ENCODE results near the gene CRYBG1. TPM values are rescaled to one million over a fixed set of nuclear protein-coding genes. Genes with fewer than 3 reads are reported as not detected.

Gene CRYBG1
- total and polyA plus RNA-seq, 2 experiments from 2014 or later: 3.2 to 10.0 TPM

- DNase-seq (ENCODE audit: low spot score): no peak
- Histone ChIP-seq H3K9me2 (replicated peaks; ENCODE audit: insufficient read depth) (no peaks in the 10 kb centered on the region), H3K9me3 (ENCODE audit: low read depth) (no peaks in the 10 kb centered on the region), H3K36me3 (replicated peaks; ENCODE audit: insufficient read depth, low read depth) (no peaks in the 10 kb centered on the region), H3K4me3 (no peak overlapping the region), H3K79me2 (no peaks in the 10 kb centered on the region), H3K4me1 (ENCODE audit: insufficient read depth) (no peaks in the 10 kb centered on the region), H3K27ac (no peak overlapping the region), H3K27me3 (no peaks in the 10 kb centered on the region), H3K4me2 (no peak overlapping the region), H4K20me1 (ENCODE audit: insufficient read depth, poor library complexity, severe bottlenecking) (no peaks in the 10 kb centered on the region), H2AFZ (no peak overlapping the region)
- WGBS (ENCODE audit: low lambda C conversion rate, missing lambda C conversion rate): 73% methylated on average over 1 of the region's 1 CpG
- TF ChIP-seq EZH2phosphoT487 (IDR thresholded peaks at IDR 0.05; ENCODE audit: low read depth, severe bottlenecking, unreplicated experiment): no peak
These were observed 113.3 kb downstream of the CRYBG1 start for GRCh38 chr6:106473812-106474211.

DNA sequence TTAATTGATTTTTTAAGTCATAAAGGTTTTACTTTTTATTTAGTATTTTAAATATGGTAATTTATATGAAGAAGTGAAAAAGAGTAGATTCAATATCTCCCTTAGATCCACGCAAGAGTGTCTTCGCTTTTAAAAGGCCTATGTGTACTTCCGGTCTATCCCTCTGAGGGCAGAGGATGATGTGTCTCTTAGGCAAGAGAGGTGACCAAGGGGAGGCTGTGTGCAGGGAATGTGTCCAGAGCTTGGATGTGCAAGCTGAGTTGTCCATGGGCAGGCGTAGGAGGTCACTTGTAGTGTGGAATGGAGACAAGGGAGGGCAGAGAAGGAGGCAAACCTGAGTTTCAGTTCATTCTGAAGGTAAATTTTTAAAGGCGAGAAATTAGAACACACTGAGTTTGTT lies 113.9 kb downstream of the CRYBG1 start:
- no peaks in the 10 kb centered on the region for H3K9me3 ChIP-seq (ENCODE audit: low read depth)
- H4K20me1 ChIP-seq (ENCODE audit: insufficient read depth, poor library complexity, severe bottlenecking): no peaks in the 10 kb centered on the region
- H3K4me3 ChIP-seq: no peak overlapping the region
- WGBS (ENCODE audit: low lambda C conversion rate, missing lambda C conversion rate): 97% methylated on average over 5 of the region's 5 CpGs
- no peak for TF ChIP-seq EZH2phosphoT487 (IDR thresholded peaks at IDR 0.05; ENCODE audit: low read depth, severe bottlenecking, unreplicated experiment)
- TF ChIP-seq, protein P1, sequence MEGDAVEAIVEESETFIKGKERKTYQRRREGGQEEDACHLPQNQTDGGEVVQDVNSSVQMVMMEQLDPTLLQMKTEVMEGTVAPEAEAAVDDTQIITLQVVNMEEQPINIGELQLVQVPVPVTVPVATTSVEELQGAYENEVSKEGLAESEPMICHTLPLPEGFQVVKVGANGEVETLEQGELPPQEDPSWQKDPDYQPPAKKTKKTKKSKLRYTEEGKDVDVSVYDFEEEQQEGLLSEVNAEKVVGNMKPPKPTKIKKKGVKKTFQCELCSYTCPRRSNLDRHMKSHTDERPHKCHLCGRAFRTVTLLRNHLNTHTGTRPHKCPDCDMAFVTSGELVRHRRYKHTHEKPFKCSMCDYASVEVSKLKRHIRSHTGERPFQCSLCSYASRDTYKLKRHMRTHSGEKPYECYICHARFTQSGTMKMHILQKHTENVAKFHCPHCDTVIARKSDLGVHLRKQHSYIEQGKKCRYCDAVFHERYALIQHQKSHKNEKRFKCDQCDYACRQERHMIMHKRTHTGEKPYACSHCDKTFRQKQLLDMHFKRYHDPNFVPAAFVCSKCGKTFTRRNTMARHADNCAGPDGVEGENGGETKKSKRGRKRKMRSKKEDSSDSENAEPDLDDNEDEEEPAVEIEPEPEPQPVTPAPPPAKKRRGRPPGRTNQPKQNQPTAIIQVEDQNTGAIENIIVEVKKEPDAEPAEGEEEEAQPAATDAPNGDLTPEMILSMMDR (IDR thresholded peaks at IDR 0.05; ENCODE audit: poor library complexity): no peak
- TF ChIP-seq EZH2 (IDR thresholded peaks at IDR 0.05; ENCODE audit: borderline replicate concordance): no peak
- H2AFZ ChIP-seq: no peak overlapping the region
- no peak for DNase-seq (ENCODE audit: low spot score)
- no peak overlapping the region for H3K4me2 ChIP-seq
- H3K9me2 ChIP-seq (replicated peaks; ENCODE audit: insufficient read depth): no peaks in the 10 kb centered on the region
- H3K4me1 ChIP-seq (ENCODE audit: insufficient read depth): no peaks in the 10 kb centered on the region
- no peaks in the 10 kb centered on the region for H3K36me3 ChIP-seq (replicated peaks; ENCODE audit: insufficient read depth, low read depth)
- H3K27me3 ChIP-seq: no peaks in the 10 kb centered on the region
- no peaks in the 10 kb centered on the region for H3K79me2 ChIP-seq
- no peak overlapping the region for H3K27ac ChIP-seq

GRCh38 chr6:106475284-106475683 lies 114.8 kb downstream of the CRYBG1 start:
- Histone ChIP-seq H3K27me3 (no peaks in the 10 kb centered on the region), H3K79me2 (no peaks in the 10 kb centered on the region), H3K27ac (no peak overlapping the region), H3K9me2 (replicated peaks; ENCODE audit: insufficient read depth) (no peaks in the 10 kb centered on the region), H3K4me2 (no peak overlapping the region), H2AFZ (no peak overlapping the region), H3K4me3 (no peak overlapping the region), H3K4me1 (ENCODE audit: insufficient read depth) (no peaks in the 10 kb centered on the region), H3K36me3 (replicated peaks; ENCODE audit: insufficient read depth, low read depth) (no peaks in the 10 kb centered on the region), H4K20me1 (ENCODE audit: insufficient read depth, poor library complexity, severe bottlenecking) (no peaks in the 10 kb centered on the region), H3K9me3 (ENCODE audit: low read depth) (no peaks in the 10 kb centered on the region)
- TF ChIP-seq EZH2 (IDR thresholded peaks at IDR 0.05; ENCODE audit: borderline replicate concordance) (no peak), EZH2phosphoT487 (IDR thresholded peaks at IDR 0.05; ENCODE audit: low read depth, severe bottlenecking, unreplicated experiment) (no peak)
- TF ChIP-seq, protein P1 (IDR thresholded peaks at IDR 0.05; ENCODE audit: poor library complexity): no peak
- DNase-seq (ENCODE audit: low spot score): no peak
- 50% methylated on average over 6 of the region's 6 CpGs for WGBS (ENCODE audit: low lambda C conversion rate, missing lambda C conversion rate)

- no peak overlapping the region for H2AFZ ChIP-seq
- 91% methylated on average over 2 of the region's 2 CpGs for WGBS (ENCODE audit: low lambda C conversion rate, missing lambda C conversion rate)
- H3K27ac ChIP-seq: no peak overlapping the region
- H4K20me1 ChIP-seq (ENCODE audit: insufficient read depth, poor library complexity, severe bottlenecking): no peaks in the 10 kb centered on the region
- H3K9me2 ChIP-seq (replicated peaks; ENCODE audit: insufficient read depth): no peaks in the 10 kb centered on the region
- no peaks in the 10 kb centered on the region for H3K9me3 ChIP-seq (ENCODE audit: low read depth)
- TF ChIP-seq, protein P1 (IDR thresholded peaks at IDR 0.05; ENCODE audit: poor library complexity): no peak
- TF ChIP-seq EZH2phosphoT487 (IDR thresholded peaks at IDR 0.05; ENCODE audit: low read depth, severe bottlenecking, unreplicated experiment): no peak
- TF ChIP-seq EZH2 (IDR thresholded peaks at IDR 0.05; ENCODE audit: borderline replicate concordance): no peak
- no peak overlapping the region for H3K4me3 ChIP-seq
- DNase-seq (ENCODE audit: low spot score): no peak
- H3K4me2 ChIP-seq: no peak overlapping the region
- no peaks in the 10 kb centered on the region for H3K36me3 ChIP-seq (replicated peaks; ENCODE audit: insufficient read depth, low read depth)
- H3K27me3 ChIP-seq: no peaks in the 10 kb centered on the region
- no peaks in the 10 kb centered on the region for H3K4me1 ChIP-seq (ENCODE audit: insufficient read depth)
- no peaks in the 10 kb centered on the region for H3K79me2 ChIP-seq
These were observed 116.0 kb downstream of the CRYBG1 start for GRCh38 chr6:106476331-106477105.
